HEK293 (cell line): ENCODE measurements around the gene IKZF1.

Source experiments
- CTCF ChIA-PET: fragments of 350-600 bp; formaldehyde crosslinking; extraction: SDS; loops from one replicate; lab custom pipeline; 2021; ENCODE audit warnings: antibody characterized with exemption; lab: Yijun Ruan, JAX
- POLR2A ChIA-PET: fragments of 300-600 bp; formaldehyde crosslinking; extraction: SDS; loops from one replicate; lab custom pipeline; 2020; ENCODE audit warnings: antibody characterized with exemption, inconsistent platforms; lab: Yijun Ruan, JAX
- H3K27ac ChIP-seq: fragments of 200-500 bp; sonication (Bioruptor generic); 2 replicates; pipeline ENCODE4 v1.5.1; 2014; ENCODE audit warnings: low read depth, low read length, control low read depth, inconsistent platforms; ENCODE audit errors: extremely low read depth
- H3K36me3 ChIP-seq, 2 experiments: fragments of 200-500 bp in 1 of 2; sonication (Bioruptor generic) in 1 of 2; 1 replicate in 1 of 2; 2 replicates in 1 of 2; pipeline ENCODE4 v1.5.1; 2014 to 2017; ENCODE audit warnings: inconsistent platforms in 2 of 2, low read length in 2 of 2; ENCODE audit not compliant: control insufficient read depth in 2 of 2, insufficient read depth in 1 of 2
- H3K4me1 ChIP-seq: fragments of 200-500 bp; sonication (Bioruptor generic); 2 replicates; pipeline ENCODE4 v1.5.1; 2014; ENCODE audit warnings: mild to moderate bottlenecking, low read length, inconsistent platforms; ENCODE audit not compliant: control insufficient read depth, insufficient read depth
- H3K4me3 ChIP-seq: 2 replicates; pipeline ENCODE4 v1.5.1; 2011; ENCODE audit warnings: low read depth, mild to moderate bottlenecking, control low read depth, low read length, moderate library complexity
- H3K9me3 ChIP-seq: fragments of 200-500 bp; sonication (Bioruptor generic); 2 replicates; pipeline ENCODE4 v1.5.1; 2014; ENCODE audit warnings: low read depth, low read length, inconsistent platforms; ENCODE audit not compliant: control insufficient read depth, insufficient read depth
- ELK4 ChIP-seq: IDR thresholded peaks from 2 replicates; pipeline ENCODE4 v1.6.1; 2011; ENCODE audit warnings: mild to moderate bottlenecking, low read depth, low read length, borderline replicate concordance
- FEZF1 ChIP-seq: fragments of 450-650 bp; formaldehyde crosslinking; IDR thresholded peaks from 2 replicates; pipeline ENCODE4 v1.5.1; 2016; ENCODE audit warnings: missing biosample characterization, missing genetic modification characterization
- HOXD13 ChIP-seq: sonication (generic); formaldehyde crosslinking; IDR thresholded peaks from 2 replicates; pipeline ENCODE4 v1.8.0; 2022; ENCODE audit warnings: missing genetic modification reagents, borderline replicate concordance
- IKZF3 ChIP-seq: fragments of 450-650 bp; IDR thresholded peaks from 2 replicates; pipeline ENCODE4 v1.5.0; 2018; ENCODE audit warnings: missing biosample characterization, mild to moderate bottlenecking, missing genetic modification characterization, moderate library complexity
- INSM2 ChIP-seq: fragments of 450-650 bp; formaldehyde crosslinking; IDR thresholded peaks from 2 replicates; pipeline ENCODE4 v1.5.1; 2016; ENCODE audit warnings: missing biosample characterization, missing genetic modification characterization
- PBX3 ChIP-seq: sonication (generic); formaldehyde crosslinking; IDR thresholded peaks from 2 replicates; pipeline ENCODE4 v1.8.1; 2022; ENCODE audit warnings: mild to moderate bottlenecking, moderate library complexity, missing genetic modification reagents
- SP3 ChIP-seq: fragments of 450-650 bp; formaldehyde crosslinking; IDR thresholded peaks from 2 replicates; pipeline ENCODE4 v1.5.1; 2016; ENCODE audit warnings: missing biosample characterization, missing genetic modification characterization
- WT1 ChIP-seq: fragments of 450-650 bp; formaldehyde crosslinking; IDR thresholded peaks from 2 replicates; pipeline ENCODE4 v1.5.1; 2016; ENCODE audit warnings: missing biosample characterization, missing genetic modification characterization
- ZFP3 ChIP-seq: fragments of 450-650 bp; formaldehyde crosslinking; IDR thresholded peaks from 2 replicates; pipeline ENCODE4 v1.5.1; 2016; ENCODE audit warnings: low read depth, missing biosample characterization, missing genetic modification characterization
- ZFP37 ChIP-seq: fragments of 450-650 bp; formaldehyde crosslinking; IDR thresholded peaks from 2 replicates; pipeline ENCODE4 v1.5.1; 2016; ENCODE audit warnings: missing biosample characterization, missing genetic modification characterization
- ZFP41 ChIP-seq: fragments of 450-650 bp; formaldehyde crosslinking; IDR thresholded peaks from 2 replicates; pipeline ENCODE4 v1.5.1; 2016; ENCODE audit warnings: missing biosample characterization, missing genetic modification characterization, borderline replicate concordance
- ZFP69B ChIP-seq: fragments of 450-650 bp; formaldehyde crosslinking; IDR thresholded peaks from 2 replicates; pipeline ENCODE4 v1.5.1; 2016; ENCODE audit warnings: missing biosample characterization, missing genetic modification characterization
- ZNF140 ChIP-seq: fragments of 450-650 bp; formaldehyde crosslinking; IDR thresholded peaks from 2 replicates; pipeline ENCODE4 v1.5.1; 2016; ENCODE audit warnings: missing biosample characterization, missing genetic modification characterization
- ZNF23 ChIP-seq: fragments of 450-650 bp; formaldehyde crosslinking; IDR thresholded peaks from 2 replicates; pipeline ENCODE4 v1.5.1; 2016; ENCODE audit warnings: missing biosample characterization, missing genetic modification characterization, borderline replicate concordance
- ZNF274 ChIP-seq, 2 experiments: fragments of 200-500 bp in 1 of 2; fragments of 450-650 bp in 1 of 2; sonication (Bioruptor generic) in 1 of 2; formaldehyde crosslinking in 1 of 2; IDR thresholded peaks; 2 replicates each; pipeline versions ENCODE4 v1.5.1 to v1.6.1; 2014 to 2016; ENCODE audit warnings: borderline replicate concordance in 1 of 2, inconsistent platforms in 1 of 2, low read length in 1 of 2, missing biosample characterization in 1 of 2, missing genetic modification characterization in 1 of 2
- ZNF341 ChIP-seq: fragments of 450-650 bp; formaldehyde crosslinking; IDR thresholded peaks from 2 replicates; pipeline ENCODE4; 2016; ENCODE audit warnings: low read depth, missing biosample characterization, missing genetic modification characterization
- ZNF571 ChIP-seq: fragments of 450-650 bp; formaldehyde crosslinking; IDR thresholded peaks from 2 replicates; pipeline ENCODE4 v1.5.0; 2017; ENCODE audit warnings: missing biosample characterization, missing genetic modification characterization
- ZNF621 ChIP-seq: fragments of 450-650 bp; formaldehyde crosslinking; IDR thresholded peaks from 2 replicates; pipeline ENCODE4 v1.5.1; 2017; ENCODE audit warnings: missing biosample characterization, missing genetic modification characterization
- ZNF664 ChIP-seq: fragments of 450-650 bp; formaldehyde crosslinking; IDR thresholded peaks from 2 replicates; pipeline ENCODE4 v1.5.1; 2016; ENCODE audit warnings: missing biosample characterization, missing genetic modification characterization
- ZNF785 ChIP-seq: fragments of 450-650 bp; formaldehyde crosslinking; IDR thresholded peaks from 2 replicates; pipeline ENCODE4 v1.5.1; 2016; ENCODE audit warnings: missing biosample characterization, missing genetic modification characterization
- ZNF837 ChIP-seq: fragments of 450-650 bp; formaldehyde crosslinking; IDR thresholded peaks from 2 replicates; pipeline ENCODE4 v1.5.1; 2016; ENCODE audit warnings: missing biosample characterization, missing genetic modification characterization
- TF ChIP-seq, protein P1 (sequence below): fragments of 450-650 bp; formaldehyde crosslinking; IDR thresholded peaks from 2 replicates; pipeline ENCODE4 v1.5.1; 2016; ENCODE audit warnings: missing biosample characterization, missing genetic modification characterization
- TF ChIP-seq, protein P2 (sequence below): fragments of 450-650 bp; formaldehyde crosslinking; IDR thresholded peaks from 2 replicates; pipeline ENCODE4; 2016; ENCODE audit warnings: missing biosample characterization, missing genetic modification characterization
- TF ChIP-seq, protein P3 (sequence below): fragments of 450-650 bp; formaldehyde crosslinking; IDR thresholded peaks from 2 replicates; pipeline ENCODE4 v1.5.1; 2016; ENCODE audit warnings: missing biosample characterization, missing genetic modification characterization

Gene IKZF1

GRCh38 chr7:50267525-50268041 is 36.9 kb upstream of the IKZF1 start:
- POLR2A ChIA-PET = no interaction called here
- no peaks in the 10 kb centered on the region for H3K36me3 ChIP-seq
- H3K27ac ChIP-seq = no peak overlapping the region
- H3K9me3 ChIP-seq = no peaks in the 10 kb centered on the region
- no peak overlapping the region for H3K4me3 ChIP-seq
- TF ChIP-seq ZNF274 (IDR thresholded peaks at IDR 0.05; ENCODE audit: low read length) (no peak), ZNF274 (tag by site-specific recombination; IDR thresholded peaks at IDR 0.05; ENCODE audit: borderline replicate concordance) (no peak), ZNF785 (tag by site-specific recombination) (no peak), ZNF621 (tag by site-specific recombination) (no peak)
- CTCF ChIA-PET = no interaction called here
- no peaks in the 10 kb centered on the region for H3K4me1 ChIP-seq

- Histone ChIP-seq H3K9me3 (no peaks in the 10 kb centered on the region), H3K4me3 (no peak overlapping the region), H3K36me3 (no peaks in the 10 kb centered on the region), H3K4me1 (no peaks in the 10 kb centered on the region), H3K27ac (no peak overlapping the region)
- POLR2A ChIA-PET = no interaction called here
- CTCF ChIA-PET = interaction anchor here (0.6 kb wide), 1 partner anchor 631 kb away, joined by 9 read pairs; no protein-coding TSS in a partner anchor
- no peak for TF ChIP-seq ZNF23 (tag by site-specific recombination)
- TF ChIP-seq ZFP69B (tag by site-specific recombination) = no peak
- no peak for TF ChIP-seq ZNF341 (tag by site-specific recombination)
- no peak for TF ChIP-seq IKZF3 (tag by site-specific recombination)
- TF ChIP-seq, protein P1, sequence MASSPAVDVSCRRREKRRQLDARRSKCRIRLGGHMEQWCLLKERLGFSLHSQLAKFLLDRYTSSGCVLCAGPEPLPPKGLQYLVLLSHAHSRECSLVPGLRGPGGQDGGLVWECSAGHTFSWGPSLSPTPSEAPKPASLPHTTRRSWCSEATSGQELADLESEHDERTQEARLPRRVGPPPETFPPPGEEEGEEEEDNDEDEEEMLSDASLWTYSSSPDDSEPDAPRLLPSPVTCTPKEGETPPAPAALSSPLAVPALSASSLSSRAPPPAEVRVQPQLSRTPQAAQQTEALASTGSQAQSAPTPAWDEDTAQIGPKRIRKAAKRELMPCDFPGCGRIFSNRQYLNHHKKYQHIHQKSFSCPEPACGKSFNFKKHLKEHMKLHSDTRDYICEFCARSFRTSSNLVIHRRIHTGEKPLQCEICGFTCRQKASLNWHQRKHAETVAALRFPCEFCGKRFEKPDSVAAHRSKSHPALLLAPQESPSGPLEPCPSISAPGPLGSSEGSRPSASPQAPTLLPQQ = no peak
- no peak for TF ChIP-seq ZNF571 (tag by site-specific recombination)
- TF ChIP-seq, protein P2, sequence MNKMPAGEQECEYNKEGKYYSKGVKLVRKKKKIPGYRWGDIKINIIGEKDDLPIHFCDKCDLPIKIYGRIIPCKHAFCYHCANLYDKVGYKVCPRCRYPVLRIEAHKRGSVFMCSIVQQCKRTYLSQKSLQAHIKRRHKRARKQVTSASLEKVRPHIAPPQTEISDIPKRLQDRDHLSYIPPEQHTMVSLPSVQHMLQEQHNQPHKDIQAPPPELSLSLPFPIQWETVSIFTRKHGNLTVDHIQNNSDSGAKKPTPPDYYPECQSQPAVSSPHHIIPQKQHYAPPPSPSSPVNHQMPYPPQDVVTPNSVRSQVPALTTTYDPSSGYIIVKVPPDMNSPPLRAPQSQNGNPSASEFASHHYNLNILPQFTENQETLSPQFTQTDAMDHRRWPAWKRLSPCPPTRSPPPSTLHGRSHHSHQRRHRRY = no peak
- no peak for TF ChIP-seq HOXD13
These were observed 36.3 kb upstream of the IKZF1 start for GRCh38 chr7:50268223-50268622.

- no peak overlapping the region for H3K4me3 ChIP-seq
- CTCF ChIA-PET = interaction anchor here (0.6 kb wide), 1 partner anchor 631 kb away, joined by 9 read pairs; no protein-coding TSS in a partner anchor
- POLR2A ChIA-PET = no interaction called here
- H3K9me3 ChIP-seq = no peaks in the 10 kb centered on the region
- no peaks in the 10 kb centered on the region for H3K4me1 ChIP-seq
- no peaks in the 10 kb centered on the region for H3K36me3 ChIP-seq
- H3K27ac ChIP-seq = no peak overlapping the region
- TF ChIP-seq PBX3 (no peak), ZNF664 (tag by site-specific recombination) (no peak), ZNF837 (tag by site-specific recombination) (no peak), ZNF140 (tag by site-specific recombination) (no peak), SP3 (tag by site-specific recombination) (no peak), FEZF1 (tag by site-specific recombination) (no peak), ELK4 (no peak), ZFP3 (tag by site-specific recombination) (no peak), WT1 (tag by site-specific recombination) (no peak), INSM2 (tag by site-specific recombination) (no peak), ZFP37 (tag by site-specific recombination) (no peak), ZFP41 (tag by site-specific recombination) (no peak)
- TF ChIP-seq, protein P3, sequence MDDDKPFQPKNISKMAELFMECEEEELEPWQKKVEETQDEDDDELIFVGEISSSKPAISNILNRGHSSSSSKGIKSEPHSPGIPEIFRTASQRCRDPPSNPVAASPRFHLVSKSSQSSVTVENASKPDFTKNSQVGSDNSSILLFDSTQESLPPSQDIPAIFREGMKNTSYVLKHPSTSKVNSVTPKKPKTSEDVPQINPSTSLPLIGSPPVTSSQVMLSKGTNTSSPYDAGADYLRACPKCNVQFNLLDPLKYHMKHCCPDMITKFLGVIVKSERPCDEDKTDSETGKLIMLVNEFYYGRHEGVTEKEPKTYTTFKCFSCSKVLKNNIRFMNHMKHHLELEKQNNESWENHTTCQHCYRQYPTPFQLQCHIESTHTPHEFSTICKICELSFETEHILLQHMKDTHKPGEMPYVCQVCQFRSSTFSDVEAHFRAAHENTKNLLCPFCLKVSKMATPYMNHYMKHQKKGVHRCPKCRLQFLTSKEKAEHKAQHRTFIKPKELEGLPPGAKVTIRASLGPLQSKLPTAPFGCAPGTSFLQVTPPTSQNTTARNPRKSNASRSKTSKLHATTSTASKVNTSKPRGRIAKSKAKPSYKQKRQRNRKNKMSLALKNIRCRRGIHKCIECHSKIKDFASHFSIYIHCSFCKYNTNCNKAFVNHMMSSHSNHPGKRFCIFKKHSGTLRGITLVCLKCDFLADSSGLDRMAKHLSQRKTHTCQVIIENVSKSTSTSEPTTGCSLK = no peak
These were observed 35.5 kb upstream of the IKZF1 start for GRCh38 chr7:50268990-50269389.
